GM08714 (cell line): ENCODE data around the gene CDCA3.

Experiments used
- H3K4me3 ChIP-seq: fragments of 200-500 bp; sonication (Bioruptor generic); 2 replicates; pipeline ENCODE4 v1.5.1; 2014; ENCODE audit warnings: mild to moderate bottlenecking, low read length, inconsistent platforms
- ZNF274 ChIP-seq: IDR thresholded peaks from 2 replicates; pipeline ENCODE4 v1.6.1; 2012; ENCODE audit warnings: mild to moderate bottlenecking, low read depth, low read length

Gene CDCA3

GRCh38 chr12:6826125-6826733, 24.9 kb downstream of the CDCA3 start:
- no peak overlapping the region for H3K4me3 ChIP-seq
- TF ChIP-seq ZNF274, result no peak

GRCh38 chr12:6825398-6826124, 25.5 kb downstream of the CDCA3 start:
- H3K4me3 ChIP-seq, result no peak overlapping the region
- no peak for TF ChIP-seq ZNF274

- TF ChIP-seq ZNF274, result no peak
- H3K4me3 ChIP-seq, result no peak overlapping the region
These were observed 26.1 kb downstream of the CDCA3 start for GRCh38 chr12:6824901-6825381.

GRCh38 chr12:6824085-6824775, 26.9 kb downstream of the CDCA3 start:
- TF ChIP-seq ZNF274, result no peak
- no peak overlapping the region for H3K4me3 ChIP-seq

GRCh38 chr12:6823182-6824084, 27.7 kb downstream of the CDCA3 start:
- H3K4me3 ChIP-seq, result no peak overlapping the region
- no peak for TF ChIP-seq ZNF274

- no peak overlapping the region for H3K4me3 ChIP-seq
These were observed 28.5 kb downstream of the CDCA3 start for GRCh38 chr12:6822426-6823135.

GRCh38 chr12:6821591-6822425, 29.3 kb downstream of the CDCA3 start, which contains the start of gene GPR162:
Gene GPR162, plus strand, starts transcription at chr12:6821821. Its CDS starts 2,078 bp downstream, at chr12:6823899.
- no peak for TF ChIP-seq ZNF274
- H3K4me3 ChIP-seq, result no peak within 1 kb of the TSS

More at GRCh38 chr12:6822426-6823135, 28.5 kb downstream of the CDCA3 start:
- TF ChIP-seq ZNF274, result no peak

GRCh38 chr12:6820166-6820565, 30.9 kb downstream of the CDCA3 start:
- TF ChIP-seq ZNF274, result no peak
- no peak overlapping the region for H3K4me3 ChIP-seq

- no peak for TF ChIP-seq ZNF274
- H3K4me3 ChIP-seq, result no peak overlapping the region
These were observed 31.7 kb downstream of the CDCA3 start for GRCh38 chr12:6819106-6820030.

- H3K4me3 ChIP-seq, result no peak overlapping the region
- no peak for TF ChIP-seq ZNF274
These were observed 32.4 kb downstream of the CDCA3 start for GRCh38 chr12:6818645-6819044.

- no peak for TF ChIP-seq ZNF274
- no peak overlapping the region for H3K4me3 ChIP-seq
These were observed 32.9 kb downstream of the CDCA3 start for GRCh38 chr12:6818222-6818621.

- H3K4me3 ChIP-seq, result no peak overlapping the region
- TF ChIP-seq ZNF274, result no peak
These were observed 33.4 kb downstream of the CDCA3 start for GRCh38 chr12:6817662-6818157.
